GM18951 (cell line): ENCODE results near the gene MSMO1.

ENCODE experiments used
- POLR2A ChIP-seq: IDR thresholded peaks from 4 replicates; pipeline ENCODE4 v1.6.1; 2011; ENCODE audit warnings: mild to moderate bottlenecking; ENCODE audit not compliant: insufficient read length, insufficient read depth; ENCODE audit errors: extremely low read depth
- in situ Hi-C: fragments of 300-500 bp; cut with MboI; formaldehyde crosslinking; loops from one replicate; pipeline ENCODE4 v1.12.0; 2022; ENCODE audit warnings: low sequenced_read_pairs, mixed read lengths, inconsistent platforms; ENCODE audit not compliant: unreplicated experiment

Gene MSMO1

GRCh38 chr4:165330071-165330470 lies 2.6 kb downstream of the MSMO1 start:
- in situ Hi-C loops, result no loop called here
- no peak for TF ChIP-seq POLR2A

DNA sequence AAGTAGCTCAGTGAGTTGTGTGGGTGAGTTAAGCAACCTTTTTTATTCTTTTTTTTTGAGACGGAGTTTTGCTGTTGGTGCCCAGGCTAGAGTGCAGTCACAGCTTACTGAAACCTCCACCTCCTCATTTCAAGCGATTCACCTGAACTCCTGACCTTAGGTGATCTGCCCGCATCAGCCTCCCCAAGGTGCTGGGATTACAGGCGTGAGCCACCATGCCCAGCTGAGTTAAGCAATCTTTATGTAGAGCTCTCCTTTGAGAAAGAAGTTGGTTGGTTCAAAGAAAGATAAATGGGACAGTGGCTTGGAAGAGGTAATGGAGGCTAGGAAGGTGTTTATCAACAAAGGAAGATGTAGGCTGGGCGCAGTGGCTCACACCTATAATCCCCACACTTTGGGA lies 3.2 kb downstream of the MSMO1 start:
- in situ Hi-C loops, result no loop called here
- no peak for TF ChIP-seq POLR2A

DNA sequence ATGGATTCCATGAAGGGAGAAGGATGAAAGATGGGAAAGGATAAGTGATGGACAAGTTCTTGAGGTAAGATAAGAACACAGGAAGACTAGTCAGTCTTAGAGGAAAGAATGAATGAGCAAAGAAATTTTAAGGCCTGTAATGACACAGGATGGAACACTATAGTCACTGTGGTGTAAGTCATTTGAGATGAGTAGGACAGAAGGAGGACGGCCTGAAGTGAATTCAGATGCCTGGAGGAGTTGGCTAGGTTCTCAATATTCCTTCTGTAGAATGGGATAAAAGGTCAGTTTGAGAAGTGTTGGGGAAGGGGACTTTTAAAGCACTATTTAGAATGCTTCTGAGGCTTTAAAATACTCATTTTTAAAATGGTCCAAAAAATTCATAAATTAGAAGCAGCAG lies 3.9 kb downstream of the MSMO1 start:
- in situ Hi-C loops, result no loop called here
- no peak for TF ChIP-seq POLR2A

DNA sequence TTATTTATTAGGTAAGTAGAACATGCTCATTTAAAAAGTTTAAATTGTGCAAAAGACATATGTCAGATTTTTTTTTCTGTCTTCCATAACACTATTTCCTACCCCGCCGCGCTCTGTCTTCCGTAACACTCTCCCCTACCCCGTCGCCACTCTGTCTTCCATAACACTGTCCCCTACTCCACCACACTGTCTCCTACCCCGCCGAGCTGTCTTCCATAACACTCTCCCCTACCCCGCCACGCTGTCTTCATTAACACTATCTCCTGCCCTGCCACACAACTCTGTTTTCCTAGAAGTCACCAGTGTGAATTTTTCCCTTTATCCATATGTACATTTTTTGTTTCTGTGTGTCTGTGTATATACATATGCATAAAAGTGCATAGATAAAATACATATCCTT lies 4.4 kb downstream of the MSMO1 start:
- in situ Hi-C loops, result no loop called here
- TF ChIP-seq POLR2A, result no peak

- no peak for TF ChIP-seq POLR2A
- in situ Hi-C loops, result no loop called here
Observed at GRCh38 chr4:165332502-165332901, 5.0 kb downstream of the MSMO1 start.

DNA sequence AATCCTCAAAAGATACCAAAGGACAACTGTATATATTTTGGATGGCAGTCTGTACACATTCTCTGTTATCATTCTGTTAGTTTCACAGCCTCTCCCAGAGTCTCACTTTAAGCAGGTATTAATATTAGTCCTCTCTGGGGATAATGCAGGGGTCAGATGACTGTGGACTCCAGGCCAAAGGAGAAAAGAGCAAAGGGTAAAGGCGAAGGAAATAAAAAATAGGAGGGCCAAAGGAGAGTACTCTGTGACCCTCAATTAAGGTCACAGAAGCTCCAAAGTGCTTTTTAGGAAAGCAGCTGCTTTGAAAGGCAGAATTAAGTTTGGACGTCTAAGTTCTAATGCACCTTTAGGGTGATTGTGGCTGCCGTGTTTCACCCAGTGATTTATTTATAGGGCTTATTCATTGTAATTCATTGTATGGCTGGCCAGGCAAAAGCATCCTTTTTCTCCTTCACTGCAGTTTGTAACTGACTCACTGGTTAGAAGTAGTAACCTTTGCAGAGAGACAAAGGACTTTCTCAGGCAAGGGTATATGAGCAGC lies 7.8 kb downstream of the MSMO1 start:
- in situ Hi-C loops, result no loop called here
- no peak for TF ChIP-seq POLR2A

- in situ Hi-C loops, result no loop called here
- TF ChIP-seq POLR2A, result no peak
Observed at GRCh38 chr4:165336743-165337142, 9.3 kb downstream of the MSMO1 start.

DNA sequence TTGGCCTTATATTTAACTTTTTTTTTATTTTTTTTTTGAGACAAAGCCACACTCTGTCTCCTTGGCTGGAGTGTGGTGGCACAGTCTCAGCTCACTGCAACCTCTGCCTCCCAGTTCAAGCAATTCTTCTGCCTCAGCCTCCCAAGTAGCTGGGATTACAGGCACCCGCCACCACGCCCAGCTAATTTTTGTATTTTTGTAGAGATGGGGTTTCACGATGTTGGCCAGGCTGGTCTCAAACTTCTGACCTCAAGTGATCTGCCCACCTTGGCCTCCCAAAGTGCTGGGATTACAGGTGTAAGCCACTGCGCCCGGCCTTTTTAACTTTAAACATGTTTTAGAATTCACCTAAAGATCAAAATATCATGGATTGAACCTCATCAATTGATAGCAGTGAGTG lies 14.9 kb downstream of the MSMO1 start:
- in situ Hi-C loops, result loop anchor here (10.0 kb wide), 1 partner anchor 208 kb away; no protein-coding TSS in a partner anchor

DNA sequence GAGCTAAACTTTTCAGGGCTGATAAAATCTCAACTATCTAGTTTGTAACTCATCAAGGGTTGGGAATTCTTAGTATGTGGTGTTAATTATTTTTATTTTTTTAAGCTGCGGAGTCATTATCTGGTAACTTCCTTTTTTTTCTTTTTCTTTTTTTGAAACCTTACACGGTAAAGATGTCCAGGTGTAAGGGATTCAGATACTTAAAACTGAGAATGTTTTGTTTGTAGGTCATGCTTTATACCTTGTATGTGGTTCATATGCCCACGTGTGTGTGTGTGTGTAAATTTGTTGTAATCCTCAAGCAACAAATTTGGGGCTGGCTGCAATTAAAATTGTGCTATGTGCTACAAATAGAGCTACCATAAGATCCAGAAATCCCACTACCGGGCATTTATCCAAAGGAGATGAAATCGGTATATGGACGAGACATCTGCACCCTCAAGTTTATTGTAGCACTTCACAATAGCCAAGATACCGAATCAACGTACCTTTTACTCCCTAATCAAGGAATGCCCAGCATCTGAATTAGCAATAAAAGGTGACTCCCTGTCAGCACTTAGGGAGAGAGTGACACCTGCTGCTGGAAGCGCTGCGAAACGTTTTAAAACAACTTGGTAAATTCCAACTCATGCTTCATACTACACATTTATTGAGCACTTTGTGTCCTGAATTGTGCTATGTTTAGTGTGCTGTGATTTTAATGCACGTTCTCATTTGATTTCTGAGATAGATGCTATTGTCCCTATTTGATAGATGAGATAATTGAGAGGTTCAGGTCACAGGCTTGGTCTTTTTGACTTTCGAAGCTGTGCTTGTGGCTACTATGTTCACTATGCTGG lies 16.1 kb downstream of the MSMO1 start:
- in situ Hi-C loops, result loop anchor here (10.0 kb wide), 1 partner anchor 209 kb away; no protein-coding TSS in a partner anchor
- no peak for TF ChIP-seq POLR2A

DNA sequence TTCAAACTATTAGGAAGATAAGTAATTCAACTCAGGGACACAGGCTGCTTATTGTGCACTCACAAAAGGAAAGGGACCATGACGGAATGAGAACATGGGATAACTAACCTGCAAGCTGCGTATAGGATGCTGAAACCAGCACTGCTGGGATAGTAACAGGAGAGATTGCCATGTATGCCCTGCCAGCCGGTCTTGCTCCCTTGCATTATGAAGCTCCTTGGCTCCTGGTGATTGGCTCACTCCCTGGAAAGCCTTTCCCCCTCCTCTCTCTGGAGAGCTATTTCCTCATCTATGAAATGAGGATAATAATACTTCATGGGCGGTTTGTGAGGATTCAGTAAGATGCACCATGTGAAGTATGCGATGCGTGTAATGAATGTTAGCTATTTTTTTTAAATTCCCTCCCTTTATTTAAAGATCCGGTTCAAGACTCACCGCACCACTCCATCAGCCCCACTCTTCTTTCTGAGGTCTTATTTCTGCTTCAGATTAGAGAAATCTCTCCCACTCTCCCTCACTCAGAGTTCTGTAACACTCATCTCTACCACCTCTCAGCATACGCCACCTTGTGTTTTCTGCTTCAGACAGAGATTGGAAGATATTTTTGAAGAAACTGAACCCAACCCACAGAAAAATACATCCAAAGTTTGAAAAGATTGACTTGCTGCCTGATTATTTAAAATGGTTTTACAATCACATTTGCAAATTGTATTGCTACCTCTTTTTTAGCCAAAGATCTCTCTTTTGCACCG lies 18.4 kb downstream of the MSMO1 start:
- no peak for TF ChIP-seq POLR2A
- in situ Hi-C loops, result loop anchor here (10.0 kb wide), 1 partner anchor 211 kb away; no protein-coding TSS in a partner anchor

DNA sequence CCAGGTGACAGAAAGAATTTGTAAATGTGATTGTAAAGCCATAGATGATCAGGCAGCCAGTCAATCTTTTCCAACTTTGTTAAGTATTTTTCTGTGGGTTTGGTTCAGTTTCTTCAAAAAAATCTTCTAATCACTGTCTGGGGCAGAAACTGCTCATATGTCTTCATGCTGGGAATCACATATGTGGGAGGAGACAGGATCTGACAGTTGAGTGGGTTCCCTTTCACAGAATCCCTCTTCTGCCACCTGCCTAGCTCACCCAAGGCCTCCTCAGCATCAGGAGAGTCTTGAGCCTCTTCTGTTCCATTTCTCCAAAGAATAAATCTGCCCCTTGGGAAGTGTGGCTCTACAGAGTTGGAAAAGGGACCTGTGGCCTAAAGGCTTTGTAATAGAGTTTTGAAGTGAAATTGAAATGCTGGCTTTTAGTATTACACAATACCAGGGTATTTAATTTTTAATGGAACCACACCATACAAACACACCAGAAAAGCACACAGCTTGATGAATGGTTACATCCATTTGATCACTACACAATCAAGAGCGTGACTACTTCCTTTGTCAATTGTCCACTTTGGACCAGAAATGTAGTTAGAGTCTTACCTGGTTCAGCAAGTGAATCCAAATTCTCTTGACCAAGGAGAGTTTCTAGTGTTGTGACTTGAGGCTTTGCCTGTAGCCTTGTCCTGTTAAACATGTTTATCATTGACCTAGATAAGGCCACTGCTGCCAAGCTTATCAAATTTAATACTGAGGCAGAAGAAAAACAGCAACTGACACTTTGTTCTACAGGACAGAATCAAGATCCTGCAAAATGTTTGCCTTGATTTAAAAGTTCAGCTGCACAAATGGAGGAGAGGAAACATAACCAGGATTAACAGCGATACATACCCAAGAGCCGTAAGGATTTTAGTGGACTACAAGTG lies 20.4 kb downstream of the MSMO1 start:
- in situ Hi-C loops, result loop anchor here (10.0 kb wide), 1 partner anchor 213 kb away; no protein-coding TSS in a partner anchor
- no peak for TF ChIP-seq POLR2A

- in situ Hi-C loops, result no loop called here
- TF ChIP-seq POLR2A, result no peak
Observed at GRCh38 chr4:165351359-165352130, 24.1 kb downstream of the MSMO1 start.
